HS-27A (cell line): ENCODE measurements around the gene KLHL2.
"Not testable (repeated sequence)": the region's sequence is repeated elsewhere in the genome, so short reads cannot be mapped to it uniquely, and the experiment has no call there.

ENCODE experiments used
- DNase-seq: peaks from one replicate; pipeline ENCODE4 v3.0.0-alpha.2; 2012; ENCODE audit warnings: low read depth, missing footprints

KLHL2 gene

DNA sequence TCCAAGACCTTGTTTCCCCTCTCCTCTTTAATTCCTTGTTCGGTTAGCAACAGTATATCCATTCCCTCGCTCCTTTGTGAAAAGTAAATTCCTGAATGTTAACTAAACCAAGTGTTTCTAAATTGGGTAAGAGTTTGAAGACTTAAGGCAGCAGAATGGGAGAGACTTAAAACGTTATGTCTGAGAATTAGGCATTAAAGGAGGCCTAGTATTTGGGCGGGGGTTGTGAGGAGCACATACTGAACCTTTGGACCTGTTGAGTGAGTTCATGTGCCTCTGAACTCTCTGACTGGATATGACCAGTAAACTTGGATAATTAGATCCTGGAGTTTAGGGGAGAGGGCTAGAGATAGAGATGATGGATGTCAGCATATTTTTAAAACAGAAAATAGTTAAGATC is 121.3 kb downstream of the KLHL2 start:
- no peak for DNase-seq

DNA sequence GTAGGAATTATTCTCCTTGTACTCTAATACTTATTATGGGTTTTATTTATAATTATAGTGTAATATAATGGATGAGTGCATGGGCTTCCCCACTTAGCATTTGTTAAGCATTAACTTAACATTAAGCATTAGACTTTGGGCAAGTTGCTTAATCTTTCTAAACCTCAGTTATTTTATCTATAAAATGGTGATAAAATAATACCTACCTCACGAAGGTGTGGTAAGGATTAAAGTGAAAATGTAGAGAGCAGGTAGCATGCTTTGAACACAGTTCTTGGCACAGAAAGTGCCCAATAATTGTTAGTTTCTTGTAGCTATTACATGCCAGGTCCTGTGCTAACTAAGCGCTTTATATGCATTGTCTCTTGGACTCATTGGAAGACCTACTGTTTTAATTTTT is 122.7 kb downstream of the KLHL2 start:
- no peak for DNase-seq

DNA sequence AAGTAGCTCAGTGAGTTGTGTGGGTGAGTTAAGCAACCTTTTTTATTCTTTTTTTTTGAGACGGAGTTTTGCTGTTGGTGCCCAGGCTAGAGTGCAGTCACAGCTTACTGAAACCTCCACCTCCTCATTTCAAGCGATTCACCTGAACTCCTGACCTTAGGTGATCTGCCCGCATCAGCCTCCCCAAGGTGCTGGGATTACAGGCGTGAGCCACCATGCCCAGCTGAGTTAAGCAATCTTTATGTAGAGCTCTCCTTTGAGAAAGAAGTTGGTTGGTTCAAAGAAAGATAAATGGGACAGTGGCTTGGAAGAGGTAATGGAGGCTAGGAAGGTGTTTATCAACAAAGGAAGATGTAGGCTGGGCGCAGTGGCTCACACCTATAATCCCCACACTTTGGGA is 123.3 kb downstream of the KLHL2 start:
- no peak for DNase-seq

DNA sequence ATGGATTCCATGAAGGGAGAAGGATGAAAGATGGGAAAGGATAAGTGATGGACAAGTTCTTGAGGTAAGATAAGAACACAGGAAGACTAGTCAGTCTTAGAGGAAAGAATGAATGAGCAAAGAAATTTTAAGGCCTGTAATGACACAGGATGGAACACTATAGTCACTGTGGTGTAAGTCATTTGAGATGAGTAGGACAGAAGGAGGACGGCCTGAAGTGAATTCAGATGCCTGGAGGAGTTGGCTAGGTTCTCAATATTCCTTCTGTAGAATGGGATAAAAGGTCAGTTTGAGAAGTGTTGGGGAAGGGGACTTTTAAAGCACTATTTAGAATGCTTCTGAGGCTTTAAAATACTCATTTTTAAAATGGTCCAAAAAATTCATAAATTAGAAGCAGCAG is 124.0 kb downstream of the KLHL2 start:
- DNase-seq, result no peak

DNA sequence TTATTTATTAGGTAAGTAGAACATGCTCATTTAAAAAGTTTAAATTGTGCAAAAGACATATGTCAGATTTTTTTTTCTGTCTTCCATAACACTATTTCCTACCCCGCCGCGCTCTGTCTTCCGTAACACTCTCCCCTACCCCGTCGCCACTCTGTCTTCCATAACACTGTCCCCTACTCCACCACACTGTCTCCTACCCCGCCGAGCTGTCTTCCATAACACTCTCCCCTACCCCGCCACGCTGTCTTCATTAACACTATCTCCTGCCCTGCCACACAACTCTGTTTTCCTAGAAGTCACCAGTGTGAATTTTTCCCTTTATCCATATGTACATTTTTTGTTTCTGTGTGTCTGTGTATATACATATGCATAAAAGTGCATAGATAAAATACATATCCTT is 124.5 kb downstream of the KLHL2 start:
- no peak for DNase-seq

DNA sequence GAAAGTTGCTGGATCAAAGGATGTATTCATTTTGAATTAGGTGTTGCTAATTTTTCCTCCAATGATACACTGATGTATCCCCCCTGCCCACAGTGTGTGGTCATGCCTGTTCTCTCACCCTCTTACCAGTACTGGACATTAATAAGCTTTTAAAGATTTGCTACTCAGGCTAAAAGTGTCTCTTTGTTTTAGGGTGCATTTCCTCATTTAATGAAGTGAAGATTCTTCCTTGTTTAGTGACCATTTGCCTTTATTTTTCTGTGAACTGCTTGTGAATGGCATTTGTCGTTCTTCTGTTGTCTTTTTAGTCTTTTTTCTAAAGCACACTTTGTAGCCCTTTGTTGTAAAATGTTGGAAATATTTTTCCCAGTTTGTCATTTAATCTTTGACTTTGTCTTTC is 125.1 kb downstream of the KLHL2 start:
- no peak for DNase-seq

DNA sequence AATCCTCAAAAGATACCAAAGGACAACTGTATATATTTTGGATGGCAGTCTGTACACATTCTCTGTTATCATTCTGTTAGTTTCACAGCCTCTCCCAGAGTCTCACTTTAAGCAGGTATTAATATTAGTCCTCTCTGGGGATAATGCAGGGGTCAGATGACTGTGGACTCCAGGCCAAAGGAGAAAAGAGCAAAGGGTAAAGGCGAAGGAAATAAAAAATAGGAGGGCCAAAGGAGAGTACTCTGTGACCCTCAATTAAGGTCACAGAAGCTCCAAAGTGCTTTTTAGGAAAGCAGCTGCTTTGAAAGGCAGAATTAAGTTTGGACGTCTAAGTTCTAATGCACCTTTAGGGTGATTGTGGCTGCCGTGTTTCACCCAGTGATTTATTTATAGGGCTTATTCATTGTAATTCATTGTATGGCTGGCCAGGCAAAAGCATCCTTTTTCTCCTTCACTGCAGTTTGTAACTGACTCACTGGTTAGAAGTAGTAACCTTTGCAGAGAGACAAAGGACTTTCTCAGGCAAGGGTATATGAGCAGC is 127.9 kb downstream of the KLHL2 start:
- DNase-seq, result no peak

DNA sequence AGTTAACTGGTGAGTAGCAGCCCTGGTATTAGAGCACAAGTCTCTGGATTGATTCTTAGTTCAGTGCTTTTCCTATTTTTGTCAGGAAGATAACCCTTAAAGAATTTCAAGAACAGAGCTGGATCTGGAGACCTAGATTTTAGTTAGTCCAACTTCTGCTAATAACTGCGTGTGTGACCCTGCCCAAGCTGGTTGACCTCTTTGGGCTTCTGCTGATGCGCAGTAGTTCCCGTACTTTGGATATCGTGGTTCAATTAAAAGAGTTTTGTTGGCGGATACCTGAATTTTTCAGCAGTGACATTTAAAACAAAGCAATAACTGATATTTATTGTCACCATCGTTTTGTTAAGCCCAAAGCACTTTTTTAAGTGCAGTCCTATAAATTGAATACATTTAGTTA is 129.4 kb downstream of the KLHL2 start:
- no peak for DNase-seq

DNA sequence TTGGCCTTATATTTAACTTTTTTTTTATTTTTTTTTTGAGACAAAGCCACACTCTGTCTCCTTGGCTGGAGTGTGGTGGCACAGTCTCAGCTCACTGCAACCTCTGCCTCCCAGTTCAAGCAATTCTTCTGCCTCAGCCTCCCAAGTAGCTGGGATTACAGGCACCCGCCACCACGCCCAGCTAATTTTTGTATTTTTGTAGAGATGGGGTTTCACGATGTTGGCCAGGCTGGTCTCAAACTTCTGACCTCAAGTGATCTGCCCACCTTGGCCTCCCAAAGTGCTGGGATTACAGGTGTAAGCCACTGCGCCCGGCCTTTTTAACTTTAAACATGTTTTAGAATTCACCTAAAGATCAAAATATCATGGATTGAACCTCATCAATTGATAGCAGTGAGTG is 135.0 kb downstream of the KLHL2 start:
- not testable (repeated sequence) for DNase-seq

DNA sequence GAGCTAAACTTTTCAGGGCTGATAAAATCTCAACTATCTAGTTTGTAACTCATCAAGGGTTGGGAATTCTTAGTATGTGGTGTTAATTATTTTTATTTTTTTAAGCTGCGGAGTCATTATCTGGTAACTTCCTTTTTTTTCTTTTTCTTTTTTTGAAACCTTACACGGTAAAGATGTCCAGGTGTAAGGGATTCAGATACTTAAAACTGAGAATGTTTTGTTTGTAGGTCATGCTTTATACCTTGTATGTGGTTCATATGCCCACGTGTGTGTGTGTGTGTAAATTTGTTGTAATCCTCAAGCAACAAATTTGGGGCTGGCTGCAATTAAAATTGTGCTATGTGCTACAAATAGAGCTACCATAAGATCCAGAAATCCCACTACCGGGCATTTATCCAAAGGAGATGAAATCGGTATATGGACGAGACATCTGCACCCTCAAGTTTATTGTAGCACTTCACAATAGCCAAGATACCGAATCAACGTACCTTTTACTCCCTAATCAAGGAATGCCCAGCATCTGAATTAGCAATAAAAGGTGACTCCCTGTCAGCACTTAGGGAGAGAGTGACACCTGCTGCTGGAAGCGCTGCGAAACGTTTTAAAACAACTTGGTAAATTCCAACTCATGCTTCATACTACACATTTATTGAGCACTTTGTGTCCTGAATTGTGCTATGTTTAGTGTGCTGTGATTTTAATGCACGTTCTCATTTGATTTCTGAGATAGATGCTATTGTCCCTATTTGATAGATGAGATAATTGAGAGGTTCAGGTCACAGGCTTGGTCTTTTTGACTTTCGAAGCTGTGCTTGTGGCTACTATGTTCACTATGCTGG is 136.2 kb downstream of the KLHL2 start:
- no peak for DNase-seq

DNA sequence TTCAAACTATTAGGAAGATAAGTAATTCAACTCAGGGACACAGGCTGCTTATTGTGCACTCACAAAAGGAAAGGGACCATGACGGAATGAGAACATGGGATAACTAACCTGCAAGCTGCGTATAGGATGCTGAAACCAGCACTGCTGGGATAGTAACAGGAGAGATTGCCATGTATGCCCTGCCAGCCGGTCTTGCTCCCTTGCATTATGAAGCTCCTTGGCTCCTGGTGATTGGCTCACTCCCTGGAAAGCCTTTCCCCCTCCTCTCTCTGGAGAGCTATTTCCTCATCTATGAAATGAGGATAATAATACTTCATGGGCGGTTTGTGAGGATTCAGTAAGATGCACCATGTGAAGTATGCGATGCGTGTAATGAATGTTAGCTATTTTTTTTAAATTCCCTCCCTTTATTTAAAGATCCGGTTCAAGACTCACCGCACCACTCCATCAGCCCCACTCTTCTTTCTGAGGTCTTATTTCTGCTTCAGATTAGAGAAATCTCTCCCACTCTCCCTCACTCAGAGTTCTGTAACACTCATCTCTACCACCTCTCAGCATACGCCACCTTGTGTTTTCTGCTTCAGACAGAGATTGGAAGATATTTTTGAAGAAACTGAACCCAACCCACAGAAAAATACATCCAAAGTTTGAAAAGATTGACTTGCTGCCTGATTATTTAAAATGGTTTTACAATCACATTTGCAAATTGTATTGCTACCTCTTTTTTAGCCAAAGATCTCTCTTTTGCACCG is 138.5 kb downstream of the KLHL2 start:
- no peak for DNase-seq

DNA sequence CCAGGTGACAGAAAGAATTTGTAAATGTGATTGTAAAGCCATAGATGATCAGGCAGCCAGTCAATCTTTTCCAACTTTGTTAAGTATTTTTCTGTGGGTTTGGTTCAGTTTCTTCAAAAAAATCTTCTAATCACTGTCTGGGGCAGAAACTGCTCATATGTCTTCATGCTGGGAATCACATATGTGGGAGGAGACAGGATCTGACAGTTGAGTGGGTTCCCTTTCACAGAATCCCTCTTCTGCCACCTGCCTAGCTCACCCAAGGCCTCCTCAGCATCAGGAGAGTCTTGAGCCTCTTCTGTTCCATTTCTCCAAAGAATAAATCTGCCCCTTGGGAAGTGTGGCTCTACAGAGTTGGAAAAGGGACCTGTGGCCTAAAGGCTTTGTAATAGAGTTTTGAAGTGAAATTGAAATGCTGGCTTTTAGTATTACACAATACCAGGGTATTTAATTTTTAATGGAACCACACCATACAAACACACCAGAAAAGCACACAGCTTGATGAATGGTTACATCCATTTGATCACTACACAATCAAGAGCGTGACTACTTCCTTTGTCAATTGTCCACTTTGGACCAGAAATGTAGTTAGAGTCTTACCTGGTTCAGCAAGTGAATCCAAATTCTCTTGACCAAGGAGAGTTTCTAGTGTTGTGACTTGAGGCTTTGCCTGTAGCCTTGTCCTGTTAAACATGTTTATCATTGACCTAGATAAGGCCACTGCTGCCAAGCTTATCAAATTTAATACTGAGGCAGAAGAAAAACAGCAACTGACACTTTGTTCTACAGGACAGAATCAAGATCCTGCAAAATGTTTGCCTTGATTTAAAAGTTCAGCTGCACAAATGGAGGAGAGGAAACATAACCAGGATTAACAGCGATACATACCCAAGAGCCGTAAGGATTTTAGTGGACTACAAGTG is 140.5 kb downstream of the KLHL2 start:
- DNase-seq, result no peak

DNA sequence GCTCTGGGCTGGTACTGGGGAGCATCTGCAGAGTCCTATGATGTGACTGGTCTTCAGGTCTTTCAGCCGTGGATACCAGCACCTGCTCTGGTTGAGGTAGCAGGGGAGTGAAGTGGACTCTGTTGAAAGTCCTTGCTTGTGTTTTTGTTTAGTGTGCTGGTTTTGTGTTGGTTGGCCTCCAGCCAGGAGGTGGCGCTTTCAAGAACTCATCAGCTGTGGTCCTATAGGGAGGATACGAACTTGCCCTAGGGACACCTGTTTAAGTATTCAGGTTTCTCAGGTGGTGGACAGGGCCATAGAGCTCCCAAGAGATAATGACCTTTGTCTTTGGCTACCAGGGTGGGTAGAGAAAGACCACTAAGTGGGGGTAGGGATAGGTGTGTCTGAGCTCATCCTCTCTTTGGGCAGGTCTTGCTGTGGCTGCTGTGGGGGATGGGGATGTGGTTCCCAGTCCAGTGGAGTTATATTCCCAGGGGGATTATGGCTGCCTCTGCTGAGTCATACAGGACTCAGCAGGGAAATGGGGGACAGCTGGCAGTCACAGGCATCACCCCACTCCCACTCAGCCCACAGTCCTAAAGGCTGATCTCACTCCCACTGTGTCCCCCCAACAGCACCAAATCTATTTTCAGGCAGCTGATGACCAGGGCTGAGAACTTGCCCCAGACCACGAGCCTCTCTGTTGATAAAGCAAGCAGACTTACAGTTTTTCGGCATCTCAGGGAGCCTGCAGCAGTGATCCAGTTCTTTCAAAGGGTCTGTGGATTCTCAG is 144.2 kb downstream of the KLHL2 start:
- DNase-seq, result no peak

DNA sequence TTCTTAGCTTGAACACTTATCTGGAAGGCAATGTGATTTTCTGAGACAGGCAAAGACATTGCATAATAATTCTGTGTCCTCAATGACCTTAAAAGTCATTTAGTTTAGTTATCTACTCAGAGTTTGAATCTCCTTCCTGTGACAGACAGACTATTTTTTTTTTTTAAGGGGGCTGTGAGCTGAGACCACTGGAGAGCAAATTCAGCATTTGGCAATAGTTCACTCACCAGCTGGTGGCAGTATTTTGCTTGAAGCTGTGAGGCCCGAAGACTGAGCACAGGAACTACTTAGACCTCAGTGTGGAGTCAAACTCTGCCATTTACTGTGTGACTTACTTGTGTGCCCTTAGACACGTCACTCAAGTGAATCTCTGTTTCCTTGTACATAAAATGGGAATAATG is 148.5 kb downstream of the KLHL2 start:
- DNase-seq, result no peak

DNA sequence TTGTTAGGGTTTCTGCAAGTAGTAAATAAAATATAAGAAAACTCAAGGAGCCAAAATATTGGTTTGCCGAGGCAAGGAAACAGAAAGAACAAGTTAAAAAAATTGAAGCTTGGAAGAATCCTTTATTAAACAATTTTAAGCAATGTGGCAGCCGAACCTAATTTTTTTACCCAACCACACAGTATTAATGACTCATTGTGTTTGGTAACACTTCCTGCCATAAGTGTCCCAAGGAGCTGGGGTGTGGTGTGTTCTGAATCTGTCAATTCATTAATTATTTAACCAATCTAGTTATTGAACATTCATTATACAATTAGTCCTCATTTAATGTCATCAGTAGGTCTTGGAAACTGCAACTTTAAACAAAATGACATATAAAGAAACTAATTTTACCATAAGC is 152.1 kb downstream of the KLHL2 start:
- DNase-seq, result no peak

DNA sequence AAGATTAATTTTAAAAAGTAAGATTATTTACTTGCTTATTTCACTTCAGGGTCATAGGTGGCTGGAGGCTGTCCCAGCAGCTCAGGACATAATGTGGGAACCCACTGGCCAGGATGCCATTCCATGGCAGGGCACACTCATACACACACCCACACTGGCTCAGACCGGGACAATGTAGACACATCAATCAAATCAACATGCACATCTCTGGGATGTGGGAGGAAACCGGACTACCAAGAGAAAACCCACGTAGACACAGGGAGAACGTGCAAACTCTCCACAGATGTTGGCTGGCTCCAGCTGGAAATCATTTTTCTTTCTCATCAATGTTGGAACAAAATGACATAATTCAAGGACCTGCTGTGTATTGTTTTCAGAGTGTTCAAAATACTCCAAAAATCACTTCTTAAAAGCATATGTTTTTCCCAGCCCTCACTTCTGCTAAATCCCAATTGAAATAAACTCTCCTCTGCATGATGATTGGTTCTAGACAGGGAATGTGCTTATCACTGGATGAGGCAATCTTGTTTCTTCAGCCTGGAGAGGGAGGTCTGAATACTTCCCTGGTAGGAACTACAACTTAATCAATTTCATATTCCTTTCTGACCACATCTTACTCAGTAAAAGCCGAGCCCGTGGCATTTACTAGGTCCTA is 152.8 kb downstream of the KLHL2 start:
- DNase-seq, result no peak

DNA sequence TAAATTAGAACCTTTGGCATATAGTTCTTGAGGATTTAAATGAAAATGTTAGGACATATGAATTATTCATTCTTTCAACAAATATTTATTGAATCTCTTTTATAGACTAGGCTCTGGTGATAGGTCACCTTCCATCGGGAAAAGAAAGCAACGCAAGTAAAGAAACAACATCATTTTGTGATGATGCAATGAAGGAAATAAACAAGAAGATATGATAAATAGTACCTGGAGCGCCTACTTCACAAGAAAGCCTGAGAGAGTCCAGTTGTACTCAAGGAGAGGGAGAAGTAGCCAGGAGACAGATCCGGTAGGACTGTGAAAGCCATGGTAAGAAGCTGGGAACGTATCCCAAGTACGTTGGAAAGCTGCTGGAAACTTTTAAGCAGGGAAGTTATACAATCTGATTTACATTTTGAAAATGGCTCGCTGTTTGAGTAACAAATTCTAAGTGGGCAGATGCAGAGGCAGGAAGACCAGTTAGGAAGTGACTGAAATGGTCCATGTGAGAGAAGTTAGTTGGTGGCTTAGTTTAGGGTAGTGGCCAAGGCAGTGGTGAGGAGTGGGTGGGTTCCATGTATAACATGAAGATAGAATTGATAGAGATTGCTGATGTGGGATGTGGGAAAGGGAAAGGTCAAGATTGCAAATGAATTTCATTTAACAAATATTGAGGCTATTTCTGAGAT is 153.8 kb downstream of the KLHL2 start:
- no peak for DNase-seq

DNA sequence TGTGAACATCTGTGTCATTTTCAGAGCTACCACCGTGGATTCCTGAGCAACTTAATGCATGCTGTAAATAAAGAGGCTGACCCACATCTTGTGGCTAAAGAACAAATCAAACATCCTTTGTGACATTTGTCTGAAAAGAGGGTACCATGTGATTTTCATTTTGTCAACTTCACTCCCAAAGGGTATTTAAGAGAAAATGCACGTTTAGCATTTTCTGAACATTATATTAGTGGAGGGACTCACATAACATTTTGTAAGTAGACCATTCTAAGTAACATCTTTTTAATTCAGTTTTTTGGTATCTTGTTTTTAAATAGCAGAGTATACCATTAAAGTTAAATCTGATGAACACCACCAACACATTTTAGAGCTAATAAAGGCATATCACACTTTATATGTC is 154.4 kb downstream of the KLHL2 start:
- DNase-seq, result no peak

DNA sequence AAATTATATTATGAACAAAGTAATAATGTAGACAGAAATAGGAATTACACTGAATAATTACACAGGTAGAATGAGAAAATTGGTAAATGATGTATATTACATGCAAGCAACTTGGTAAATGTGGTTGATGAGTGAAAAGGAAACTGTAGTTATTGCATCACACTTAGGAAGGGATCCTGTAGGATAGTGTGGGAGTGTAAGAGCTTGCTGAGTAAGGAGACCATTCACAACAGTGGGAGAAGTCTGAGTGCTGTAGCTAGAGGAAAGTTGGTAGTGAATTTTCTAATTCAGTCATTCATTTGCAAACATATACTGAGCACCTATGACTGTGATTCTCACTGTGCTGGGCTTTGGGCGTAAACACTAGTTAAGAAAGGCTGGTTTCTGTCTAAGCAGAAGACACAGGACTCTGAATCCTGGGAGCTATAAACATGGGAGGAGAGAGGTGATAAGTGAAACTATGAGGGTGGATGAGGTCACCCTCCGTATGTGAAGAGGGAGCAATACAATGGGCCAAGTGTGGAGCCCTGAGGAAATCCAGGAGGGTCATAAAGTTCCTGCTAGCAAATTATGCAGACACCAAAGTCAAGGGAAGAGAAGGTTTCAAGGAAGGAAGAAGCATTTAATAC is 157.2 kb downstream of the KLHL2 start:
- DNase-seq, result no peak

DNA sequence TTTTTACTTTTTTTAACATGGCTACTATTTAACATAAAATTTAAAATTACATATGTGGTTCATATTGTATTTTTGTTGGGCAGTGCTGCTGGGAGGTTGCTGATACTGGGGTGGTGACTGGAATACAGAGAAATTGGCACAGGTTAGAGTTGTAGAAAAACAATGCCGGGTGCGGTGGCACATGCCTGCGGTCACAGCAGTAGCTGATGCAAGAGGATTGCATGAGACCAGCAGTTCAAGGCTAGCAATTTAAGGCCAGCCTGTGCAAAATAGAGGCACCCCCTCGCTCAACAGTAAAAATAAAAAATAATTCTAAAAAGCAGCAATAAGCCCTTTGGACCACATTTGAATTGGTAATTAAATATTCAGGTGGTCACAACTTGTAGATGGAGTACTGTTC is 159.7 kb downstream of the KLHL2 start:
- no peak for DNase-seq
